H1 (cell line): ENCODE results near the gene PHKG2. TPM values are rescaled to one million over a fixed set of nuclear protein-coding genes. Genes with fewer than 3 reads are reported as not detected.

ENCODE experiments used
- CTCF ChIA-PET: fragments of 300-600 bp; sonication (Branson Sonifier 250); formaldehyde crosslinking; loops from one replicate; lab custom pipeline; 2021; ENCODE audit not compliant: partially characterized antibody; lab: Charles Lee
- POLR2A ChIA-PET: fragments of 300-600 bp; sonication (Branson Sonifier 250); formaldehyde crosslinking; loops from one replicate; lab custom pipeline; 2021; ENCODE audit warnings: inconsistent platforms; ENCODE audit not compliant: partially characterized antibody; lab: Charles Lee
- DNase-seq, 2 experiments: peaks; one replicate each; pipeline versions ENCODE4 v3.0.0 to v3.0.0-alpha.2; 2010 to 2022; ENCODE audit warnings: low spot score in 2 of 2, low read depth in 1 of 2, mixed read lengths in 1 of 2
- FAIRE-seq: peaks from 2 replicates; lab custom pipeline; 2011; peaks lifted over from hg19 to GRCh38; lab: Jason Lieb, UNC
- H2AFZ ChIP-seq: 2 replicates; pipeline ENCODE4 v1.8.1; 2012; ENCODE audit warnings: low read length, inconsistent platforms
- H2AK5ac ChIP-seq: 2 replicates; pipeline ENCODE4 v1.6.1; 2013; ENCODE audit warnings: low read depth, low read length
- H2BK120ac ChIP-seq: replicated peaks from 2 replicates; pipeline ENCODE3; 2013; ENCODE audit warnings: low read depth, low read length, inconsistent platforms
- H2BK12ac ChIP-seq: 2 replicates; pipeline ENCODE4 v1.6.1; 2013; ENCODE audit warnings: low read depth, low read length
- H2BK15ac ChIP-seq: 2 replicates; pipeline ENCODE4 v1.6.1; 2013; ENCODE audit warnings: low read length
- H2BK20ac ChIP-seq: 2 replicates; pipeline ENCODE4 v1.6.1; 2013; ENCODE audit warnings: low read length
- H2BK5ac ChIP-seq: 2 replicates; pipeline ENCODE4 v1.6.1; 2013; ENCODE audit warnings: low read depth, low read length
- H3K14ac ChIP-seq: 2 replicates; pipeline ENCODE4 v1.6.1; 2013; ENCODE audit warnings: inconsistent platforms; ENCODE audit not compliant: insufficient read length
- H3K18ac ChIP-seq: 2 replicates; pipeline ENCODE4 v1.6.1; 2013; ENCODE audit warnings: low read length; ENCODE audit errors: extremely low read depth
- H3K23ac ChIP-seq: 2 replicates; pipeline ENCODE4 v1.6.1; 2013; ENCODE audit warnings: inconsistent platforms; ENCODE audit not compliant: insufficient read length
- H3K23me2 ChIP-seq: 2 replicates; pipeline ENCODE4 v1.6.1; 2013; ENCODE audit warnings: low read depth, low read length
- H3K27ac ChIP-seq: 2 replicates; pipeline ENCODE4 v1.6.1; 2011; ENCODE audit warnings: low read depth, low read length, inconsistent platforms
- H3K27me3 ChIP-seq, 4 experiments: replicated peaks in 1 of 4; 1 replicate in 1 of 4; 2 replicates in 3 of 4; pipeline versions ENCODE4 v1.6.1 to v1.8.1; 2011 to 2013; ENCODE audit warnings: low read length in 3 of 4, mild to moderate bottlenecking in 3 of 4, inconsistent platforms in 2 of 4, mixed read lengths in 2 of 4, moderate library complexity in 1 of 4; ENCODE audit not compliant: control insufficient read depth in 3 of 4, insufficient read depth in 3 of 4; ENCODE audit errors: extremely low read depth in 1 of 4
- H3K36me3 ChIP-seq, 4 experiments: 2 replicates each; pipeline versions ENCODE4 v1.6.1 to v1.8.1; 2011 to 2013; ENCODE audit warnings: mild to moderate bottlenecking in 4 of 4, low read length in 3 of 4, moderate library complexity in 2 of 4, control low read depth in 1 of 4, inconsistent platforms in 1 of 4; ENCODE audit not compliant: insufficient read depth in 4 of 4, control insufficient read depth in 2 of 4
- H3K4ac ChIP-seq: replicated peaks from 2 replicates; pipeline ENCODE3; 2013; ENCODE audit warnings: low read length, low read depth, mixed read lengths, inconsistent platforms; ENCODE audit not compliant: insufficient read length
- H3K4me1 ChIP-seq, 4 experiments: replicated peaks in 1 of 4; 1 replicate in 1 of 4; 2 replicates in 3 of 4; pipeline versions ENCODE4 v1.6.1 to v1.8.1; 2011 to 2013; ENCODE audit warnings: low read length in 3 of 4, inconsistent platforms in 2 of 4, mixed read lengths in 1 of 4; ENCODE audit not compliant: insufficient read depth in 4 of 4, control insufficient read depth in 3 of 4
- H3K4me2 ChIP-seq, 2 experiments: 2 replicates each; pipeline versions ENCODE4 v1.6.1 to v1.8.1; 2011 to 2013; ENCODE audit warnings: low read depth in 2 of 2, low read length in 2 of 2, control low read depth in 1 of 2, inconsistent platforms in 1 of 2, mild to moderate bottlenecking in 1 of 2; ENCODE audit not compliant: insufficient read depth in 1 of 2
- H3K4me3 ChIP-seq, 4 experiments: fragments of 200-600, 300-600 bp in 1 of 4; sonication (generic), shearing (Covaris generic), sonication (Bioruptor Twin) in 1 of 4; 2 replicates each; pipeline versions ENCODE4 v1.5.1 to v1.8.1; 2011 to 2016; ENCODE audit warnings: low read length in 4 of 4, low read depth in 3 of 4, control low read depth in 2 of 4, inconsistent platforms in 2 of 4, mild to moderate bottlenecking in 2 of 4, mixed read lengths in 1 of 4, moderate library complexity in 1 of 4; ENCODE audit not compliant: insufficient read depth in 2 of 4; ENCODE audit errors: extremely low read depth in 1 of 4
- H3K56ac ChIP-seq: replicated peaks from 2 replicates; pipeline ENCODE3; 2013; ENCODE audit warnings: low read depth, mild to moderate bottlenecking, mixed read lengths, low read length, inconsistent platforms; ENCODE audit not compliant: insufficient read length
- H3K79me1 ChIP-seq: 2 replicates; pipeline ENCODE4 v1.6.1; 2013; ENCODE audit warnings: low read depth, low read length, control low read depth
- H3K79me2 ChIP-seq, 2 experiments: 2 replicates each; pipeline versions ENCODE4 v1.6.1 to v1.8.1; 2012 to 2013; ENCODE audit warnings: low read length in 2 of 2, mild to moderate bottlenecking in 2 of 2, inconsistent platforms in 1 of 2; ENCODE audit not compliant: insufficient read depth in 2 of 2, control insufficient read depth in 1 of 2
- H3K9ac ChIP-seq, 4 experiments: replicated peaks in 1 of 4; 1 replicate in 1 of 4; 2 replicates in 3 of 4; pipeline versions ENCODE4 v1.6.1 to v1.8.1; 2011 to 2013; ENCODE audit warnings: low read depth in 3 of 4, low read length in 3 of 4, control low read depth in 2 of 4, mild to moderate bottlenecking in 2 of 4, moderate library complexity in 2 of 4, inconsistent platforms in 1 of 4; ENCODE audit errors: extremely low read depth in 1 of 4
- H3K9me3 ChIP-seq, 2 experiments: 2 replicates each; pipeline versions ENCODE4 v1.6.1 to v1.8.1; 2012 to 2013; ENCODE audit warnings: mild to moderate bottlenecking in 2 of 2, moderate library complexity in 2 of 2, control low read depth in 1 of 2, inconsistent platforms in 1 of 2, low read depth in 1 of 2, low read length in 1 of 2, mixed read lengths in 1 of 2; ENCODE audit not compliant: insufficient read depth in 2 of 2
- H4K20me1 ChIP-seq, 2 experiments: replicated peaks in 1 of 2; 2 replicates each; pipeline versions ENCODE3 to v1.8.1; 2011 to 2013; ENCODE audit warnings: inconsistent platforms in 2 of 2, low read length in 2 of 2, mild to moderate bottlenecking in 1 of 2; ENCODE audit not compliant: insufficient read depth in 2 of 2, control insufficient read depth in 1 of 2
- H4K5ac ChIP-seq: 2 replicates; pipeline ENCODE4 v1.6.1; 2013; ENCODE audit warnings: low read length, low read depth, mixed read lengths, inconsistent platforms; ENCODE audit not compliant: insufficient read length
- H4K8ac ChIP-seq: 2 replicates; pipeline ENCODE4 v1.8.0; 2013; ENCODE audit warnings: mild to moderate bottlenecking, moderate library complexity, low read length, inconsistent platforms; ENCODE audit not compliant: insufficient read depth; ENCODE audit errors: extremely low read depth
- H4K91ac ChIP-seq: replicated peaks from 2 replicates; pipeline ENCODE3; 2013; ENCODE audit warnings: low read length, mixed read lengths, inconsistent platforms; ENCODE audit not compliant: insufficient read length
- CEBPB ChIP-seq: IDR thresholded peaks from 2 replicates; pipeline ENCODE4 v1.6.1; 2012; ENCODE audit warnings: low read depth, low read length
- EGR1 ChIP-seq: IDR thresholded peaks from 2 replicates; pipeline ENCODE4 v1.6.1; 2011; ENCODE audit warnings: low read depth, low read length, borderline replicate concordance
- FOSL1 ChIP-seq: IDR thresholded peaks from 2 replicates; pipeline ENCODE4 v1.6.1; 2011; ENCODE audit warnings: mild to moderate bottlenecking, low read depth, low read length, moderate library complexity; ENCODE audit not compliant: insufficient read depth
- POLR2AphosphoS5 ChIP-seq: IDR thresholded peaks from 2 replicates; pipeline ENCODE4 v1.6.1; 2011; ENCODE audit warnings: low read depth, low read length
- ZNF274 ChIP-seq: IDR thresholded peaks from 2 replicates; pipeline ENCODE4 v1.7.0; 2012; ENCODE audit warnings: low read length, borderline replicate concordance; ENCODE audit errors: extremely low read depth
- WGBS, 2 experiments: shearing (Covaris generic) in 1 of 2; methylation state at CpG; one replicate each; pipeline versions ENCODE4 v1.1.6 to v1.1.7; 2013 to 2015; ENCODE audit warnings: low lambda C conversion rate in 2 of 2, mixed read lengths in 2 of 2, inconsistent platforms in 1 of 2, low coverage in 1 of 2, missing lambda C conversion rate in 1 of 2; ENCODE audit not compliant: insufficient replicate concordance in 2 of 2, insufficient coverage in 1 of 2, insufficient read length in 1 of 2; ENCODE audit errors: extremely low coverage in 1 of 2, missing lambda C conversion rate in 1 of 2; 5-methylcytosine and 5-hydroxymethylcytosine counted together
- polyA plus RNA-seq, 7 experiments: library from polyadenylated mRNA; depleted of rRNA in 3 of 7; stranded (reverse) in 5 of 7; unstranded in 2 of 7; fragments of >200 nt in 5 of 7; fragments of 200-250 nt in 2 of 7; gene quantifications; 1 replicate in 5 of 7; 2 replicates in 1 of 7; 4 replicates in 1 of 7; pipeline versions ENCODE4 v1.2.1 to v1.2.3, GENCODE V29; 2011 to 2013; ENCODE audit warnings: missing spikeins in 2 of 7, mixed read lengths in 2 of 7
- total RNA-seq: library from RNA; stranded (reverse); fragmentation: NEBNext Ultra II Directional; extraction: Animal tissue kit (Norgen Biotek cat#: 25700); gene quantifications from 2 replicates; pipeline ENCODE4 v1.2.1, GENCODE V29; 2021
- TF ChIP-seq, protein P1 (sequence below): IDR thresholded peaks from 2 replicates; pipeline ENCODE4 v1.6.1; 2012; ENCODE audit warnings: low read length, inconsistent platforms
- TF ChIP-seq, protein P2 (sequence below): IDR thresholded peaks from 2 replicates; pipeline ENCODE4 v1.6.1; 2011; ENCODE audit warnings: low read depth, mild to moderate bottlenecking, low read length; ENCODE audit not compliant: insufficient read depth

The PHKG2 gene
- total and polyA plus RNA-seq, 2 of the 8 experiments (the other 6 are each of a cell fraction or from before 2014, with no cell fraction given): 36.0 to 53.4 TPM

DNA sequence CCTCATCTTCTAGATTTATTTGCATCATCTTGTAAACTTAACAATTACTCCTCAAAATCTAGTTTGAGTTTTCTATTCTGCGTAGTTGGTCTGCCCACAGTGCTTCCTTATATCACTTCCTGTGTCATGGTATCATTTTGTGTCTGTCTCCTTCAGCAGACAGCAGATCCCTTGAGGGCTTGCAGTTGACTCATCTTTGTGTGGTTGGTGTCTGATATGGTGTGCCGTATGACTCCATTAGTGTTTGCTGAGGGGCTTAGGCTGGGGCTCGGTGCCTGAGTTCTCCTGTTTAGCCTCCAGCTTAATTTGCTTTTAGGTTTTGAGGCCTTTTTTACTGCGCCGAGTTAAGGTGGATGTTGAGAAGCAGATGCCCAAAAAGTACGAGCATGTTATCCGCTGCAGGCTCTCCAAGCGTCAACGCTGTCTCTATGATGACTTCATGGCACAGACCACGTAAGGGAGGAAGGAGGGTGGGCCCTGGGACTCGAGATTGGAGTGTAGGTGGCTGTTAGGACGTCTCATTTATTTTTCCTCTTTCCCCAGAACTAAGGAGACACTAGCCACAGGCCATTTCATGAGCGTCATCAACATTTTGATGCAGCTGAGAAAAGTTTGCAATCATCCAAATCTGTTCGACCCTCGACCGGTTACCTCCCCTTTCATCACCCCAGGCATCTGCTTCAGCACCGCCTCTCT is 32.3 kb upstream of the PHKG2 start:
- FAIRE-seq: no peak
- CTCF ChIA-PET: no interaction called here
- no peak overlapping the region for H4K8ac ChIP-seq

More for the DNA sequence above, 32.3 kb upstream of the PHKG2 start:
- no peak for DNase-seq
- Histone ChIP-seq H2BK5ac (no peak overlapping the region), H3K27ac (no peak overlapping the region), H3K56ac (no peak overlapping the region), H3K4me2 (no peak overlapping the region), H2AFZ (no peak overlapping the region), H3K4me3 (no peak overlapping the region), H3K4me1 (no peaks in the 10 kb centered on the region), H2BK12ac (no peak overlapping the region), H3K23ac (no peak overlapping the region), H3K18ac (no peak overlapping the region), H2BK15ac (no peak overlapping the region), H3K14ac (no peak overlapping the region), H4K5ac (no peak overlapping the region), H3K4ac (no peak overlapping the region), H3K27me3 (no peaks in the 10 kb centered on the region), H3K9me3 (no peaks in the 10 kb centered on the region), H2AK5ac (no peak overlapping the region), H3K79me2 (no peaks in the 10 kb centered on the region), H3K23me2 (no peaks in the 10 kb centered on the region; the same call in 1 of the 2 replicates), H3K9ac (no peak overlapping the region), H2BK20ac (no peak overlapping the region), H3K79me1 (no peaks in the 10 kb centered on the region), H4K20me1 (peaks cover 10 to 13% of the 10 kb centered on the region in 2 experiments), H2BK120ac (no peak overlapping the region), H4K91ac (no peak overlapping the region), H3K36me3 (peaks cover 42 to 81% (median 68%) of the 10 kb centered on the region in 4 experiments)
- 93% methylated on average over 17 of the region's 17 CpGs; no CpG with 5 or more reads in 1 of the 2 experiments for WGBS, 2 experiments
- no peak for TF ChIP-seq FOSL1
- TF ChIP-seq, protein P1, sequence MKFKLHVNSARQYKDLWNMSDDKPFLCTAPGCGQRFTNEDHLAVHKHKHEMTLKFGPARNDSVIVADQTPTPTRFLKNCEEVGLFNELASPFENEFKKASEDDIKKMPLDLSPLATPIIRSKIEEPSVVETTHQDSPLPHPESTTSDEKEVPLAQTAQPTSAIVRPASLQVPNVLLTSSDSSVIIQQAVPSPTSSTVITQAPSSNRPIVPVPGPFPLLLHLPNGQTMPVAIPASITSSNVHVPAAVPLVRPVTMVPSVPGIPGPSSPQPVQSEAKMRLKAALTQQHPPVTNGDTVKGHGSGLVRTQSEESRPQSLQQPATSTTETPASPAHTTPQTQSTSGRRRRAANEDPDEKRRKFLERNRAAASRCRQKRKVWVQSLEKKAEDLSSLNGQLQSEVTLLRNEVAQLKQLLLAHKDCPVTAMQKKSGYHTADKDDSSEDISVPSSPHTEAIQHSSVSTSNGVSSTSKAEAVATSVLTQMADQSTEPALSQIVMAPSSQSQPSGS: no peak
- TF ChIP-seq POLR2AphosphoS5: no peak
- TF ChIP-seq EGR1: no peak
- TF ChIP-seq, protein P2, sequence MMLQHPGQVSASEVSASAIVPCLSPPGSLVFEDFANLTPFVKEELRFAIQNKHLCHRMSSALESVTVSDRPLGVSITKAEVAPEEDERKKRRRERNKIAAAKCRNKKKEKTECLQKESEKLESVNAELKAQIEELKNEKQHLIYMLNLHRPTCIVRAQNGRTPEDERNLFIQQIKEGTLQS: no peak
- no peak for TF ChIP-seq CEBPB
- no peak for TF ChIP-seq ZNF274
- POLR2A ChIA-PET: interaction anchor here (0.8 to 1.0 kb wide), 2 partner anchors 12 to 17 kb away, joined by 3 to 4 read pairs; partner anchors contain the start of gene SRCAP
